Caki2 (cell line): Measurements from ENCODE around the gene RUNX1. TPM values are rescaled to one million over a fixed set of nuclear protein-coding genes. Genes with fewer than 3 reads are reported as not detected.
A peak's percentile ranks its signal among the peaks of the same experiment; 100 is the strongest.

Source experiments
- DNase-seq: peaks from one replicate; pipeline ENCODE4 v3.0.0-alpha.2; 2015; ENCODE audit warnings: low read depth
- in situ Hi-C: cut with HindIII; loops from 2 replicates; pipeline ENCODE4 v1.10.0; 2016; ENCODE audit warnings: low sequenced_read_pairs, low pct_unique_long_range_greater_than_20kb, mixed read lengths
- total RNA-seq: library from RNA; depleted of rRNA; stranded (reverse); fragments of >200 nt; shearing (Covaris generic); gene quantifications from 2 replicates; pipeline ENCODE4 v1.2.3, GENCODE V29; 2014; ENCODE audit warnings: low replicate concordance

Gene RUNX1
- total RNA-seq, 1 experiment from 2014 or later: 4.8 TPM

GRCh38 chr21:34843562-34843961 is 205.5 kb downstream of the RUNX1 start:
- in situ Hi-C loops: no loop called here
- DNase-seq: no peak

- in situ Hi-C loops: no loop called here
- DNase-seq: no peak
These were observed 207.9 kb downstream of the RUNX1 start for GRCh38 chr21:34841154-34841553.

- in situ Hi-C loops: no loop called here
- DNase-seq: no peak
These were observed 208.4 kb downstream of the RUNX1 start for GRCh38 chr21:34840693-34841092.

GRCh38 chr21:34838956-34839820 is 209.9 kb downstream of the RUNX1 start:
- peak; percentile 37 for DNase-seq
- in situ Hi-C loops: no loop called here

- no peak for DNase-seq
- in situ Hi-C loops: no loop called here
These were observed 212.1 kb downstream of the RUNX1 start for GRCh38 chr21:34836933-34837505.

GRCh38 chr21:34836103-34836932 is 212.8 kb downstream of the RUNX1 start:
- DNase-seq: peak; percentile 100

GRCh38 chr21:34835526-34835925 is 213.6 kb downstream of the RUNX1 start:
- DNase-seq: no peak
- in situ Hi-C loops: no loop called here

More at GRCh38 chr21:34836103-34836932, 212.8 kb downstream of the RUNX1 start:
- in situ Hi-C loops: no loop called here

- in situ Hi-C loops: no loop called here
- DNase-seq: no peak
These were observed 214.1 kb downstream of the RUNX1 start for GRCh38 chr21:34834852-34835501.

GRCh38 chr21:34834290-34834689 is 214.8 kb downstream of the RUNX1 start:
- in situ Hi-C loops: no loop called here
- no peak for DNase-seq

GRCh38 chr21:34833465-34833864 is 215.6 kb downstream of the RUNX1 start:
- in situ Hi-C loops: no loop called here
- no peak for DNase-seq

GRCh38 chr21:34830386-34831170 is 218.5 kb downstream of the RUNX1 start:
- DNase-seq: no peak
- in situ Hi-C loops: no loop called here

GRCh38 chr21:34827445-34828235 is 221.5 kb downstream of the RUNX1 start:
- in situ Hi-C loops: no loop called here

GRCh38 chr21:34826836-34827235 is 222.3 kb downstream of the RUNX1 start:
- in situ Hi-C loops: no loop called here
- DNase-seq: no peak

More at GRCh38 chr21:34827445-34828235, 221.5 kb downstream of the RUNX1 start:
- no peak for DNase-seq

GRCh38 chr21:34825948-34826548 is 223.1 kb downstream of the RUNX1 start:
- DNase-seq: no peak
- in situ Hi-C loops: no loop called here

GRCh38 chr21:34825101-34825500 is 224.0 kb downstream of the RUNX1 start:
- in situ Hi-C loops: no loop called here
- no peak for DNase-seq

GRCh38 chr21:34824314-34824713 is 224.8 kb downstream of the RUNX1 start:
- in situ Hi-C loops: no loop called here
- no peak for DNase-seq

- DNase-seq: no peak
- in situ Hi-C loops: no loop called here
These were observed 226.2 kb downstream of the RUNX1 start for GRCh38 chr21:34822942-34823341.
